Jurkat, Clone E6-1 (cell line): ENCODE measurements around the gene PPCS.

Experiments
- DNase-seq: peaks from one replicate; pipeline ENCODE4 v3.0.0-alpha.2; 2011; ENCODE audit warnings: low read depth, low spot score
- H3K4me3 ChIP-seq: 2 replicates; pipeline ENCODE4 v1.5.1; 2011; ENCODE audit warnings: mild to moderate bottlenecking, low read length, control low read depth, moderate library complexity

PPCS gene

GRCh38 chr1:42504535-42505128, 48.3 kb downstream of the PPCS start:
- no peak for DNase-seq
- H3K4me3 ChIP-seq, result no peak overlapping the region

GRCh38 chr1:42506576-42506975, 50.2 kb downstream of the PPCS start:
- no peak for DNase-seq
- H3K4me3 ChIP-seq, result no peak overlapping the region
